Hematopoietic multipotent progenitor cell treated with erythropoietin and hydrocortisone succinate and interleukin-3 and kit ligand, for 17 days (in vitro differentiated cells): ENCODE results near the gene EIF4E1B.

Source experiments
- DNase-seq: peaks from one replicate; pipeline ENCODE4 v3.0.0-alpha.2; 2015; ENCODE audit warnings: low spot score

EIF4E1B gene

GRCh38 chr5:176664479-176664878, 34.0 kb downstream of the EIF4E1B start:
- DNase-seq, result no peak

- DNase-seq, result no peak
Measured at GRCh38 chr5:176664886-176665285, 34.4 kb downstream of the EIF4E1B start.

- DNase-seq, result no peak
Measured at GRCh38 chr5:176665517-176665916, 35.0 kb downstream of the EIF4E1B start.

- no peak for DNase-seq
Measured at GRCh38 chr5:176667637-176668036, 37.2 kb downstream of the EIF4E1B start.

- DNase-seq, result no peak
Measured at GRCh38 chr5:176670449-176670848, 40.0 kb downstream of the EIF4E1B start.

GRCh38 chr5:176671399-176671798, 40.9 kb downstream of the EIF4E1B start:
- DNase-seq, result no peak

- no peak for DNase-seq
Measured at GRCh38 chr5:176671890-176672747, 41.6 kb downstream of the EIF4E1B start.

- no peak for DNase-seq
Measured at GRCh38 chr5:176673651-176674583, 43.4 kb downstream of the EIF4E1B start.

- no peak for DNase-seq
Measured at GRCh38 chr5:176674799-176675198, 44.3 kb downstream of the EIF4E1B start.

GRCh38 chr5:176675676-176676360, 45.3 kb downstream of the EIF4E1B start:
- no peak for DNase-seq

- DNase-seq, result no peak
Measured at GRCh38 chr5:176676361-176676824, 45.9 kb downstream of the EIF4E1B start.

GRCh38 chr5:176677209-176677939, 46.9 kb downstream of the EIF4E1B start:
- no peak for DNase-seq

GRCh38 chr5:176678584-176678983, 48.1 kb downstream of the EIF4E1B start:
- DNase-seq, result no peak

- DNase-seq, result no peak
Measured at GRCh38 chr5:176679365-176680225, 49.1 kb downstream of the EIF4E1B start.

- no peak for DNase-seq
Measured at GRCh38 chr5:176680226-176680563, 49.7 kb downstream of the EIF4E1B start.

GRCh38 chr5:176682016-176682531, 51.6 kb downstream of the EIF4E1B start:
- DNase-seq, result no peak

- DNase-seq, result no peak
Measured at GRCh38 chr5:176685010-176685409, 54.5 kb downstream of the EIF4E1B start.

GRCh38 chr5:176687247-176687646, 56.8 kb downstream of the EIF4E1B start:
- DNase-seq, result no peak

GRCh38 chr5:176687881-176688280, 57.4 kb downstream of the EIF4E1B start:
- DNase-seq, result no peak

- DNase-seq, result no peak
Measured at GRCh38 chr5:176690911-176691310, 60.4 kb downstream of the EIF4E1B start.
